GM12878 (cell line): ENCODE measurements around the gene STK39.

Source experiments
- BMI1 ChIP-seq: fragments of 450-650 bp; IDR thresholded peaks from 2 replicates; pipeline ENCODE4 v1.6.1; 2016; ENCODE audit warnings: mild to moderate bottlenecking, moderate library complexity, borderline replicate concordance
- CHD1 ChIP-seq: IDR thresholded peaks from 2 replicates; pipeline ENCODE4 v1.6.1; 2012; ENCODE audit warnings: low read depth, low read length, improper control_type of control experiment
- CTCF ChIP-seq, 3 experiments: IDR thresholded peaks in 2 of 3; conservative IDR thresholded peaks in 1 of 3; 2 replicates each; pipeline ENCODE4 v1.5.1; 2011; ENCODE audit warnings: low read depth in 3 of 3, low read length in 3 of 3, mild to moderate bottlenecking in 3 of 3, control low read depth in 2 of 3, moderate library complexity in 2 of 3, inconsistent platforms in 1 of 3, mixed read lengths in 1 of 3; ENCODE audit not compliant: control insufficient read depth in 2 of 3, insufficient read depth in 1 of 3; ENCODE audit errors: extremely low read depth in 1 of 3
- POLR2A ChIP-seq: IDR thresholded peaks from 2 replicates; pipeline ENCODE4 v1.6.1; 2011; ENCODE audit warnings: low read depth, mild to moderate bottlenecking, low read length
- SIN3A ChIP-seq: IDR thresholded peaks from 2 replicates; pipeline ENCODE4 v1.6.1; 2012; ENCODE audit warnings: low read depth, low read length, improper control_type of control experiment
- TAF1 ChIP-seq: IDR thresholded peaks from 2 replicates; pipeline ENCODE4 v1.6.1; 2011; ENCODE audit warnings: mild to moderate bottlenecking, low read depth, low read length, borderline replicate concordance
- ZNF687 ChIP-seq: fragments of 450-650 bp; IDR thresholded peaks from 2 replicates; pipeline ENCODE4 v1.6.1; 2017; ENCODE audit warnings: mild to moderate bottlenecking, moderate library complexity

DNA sequence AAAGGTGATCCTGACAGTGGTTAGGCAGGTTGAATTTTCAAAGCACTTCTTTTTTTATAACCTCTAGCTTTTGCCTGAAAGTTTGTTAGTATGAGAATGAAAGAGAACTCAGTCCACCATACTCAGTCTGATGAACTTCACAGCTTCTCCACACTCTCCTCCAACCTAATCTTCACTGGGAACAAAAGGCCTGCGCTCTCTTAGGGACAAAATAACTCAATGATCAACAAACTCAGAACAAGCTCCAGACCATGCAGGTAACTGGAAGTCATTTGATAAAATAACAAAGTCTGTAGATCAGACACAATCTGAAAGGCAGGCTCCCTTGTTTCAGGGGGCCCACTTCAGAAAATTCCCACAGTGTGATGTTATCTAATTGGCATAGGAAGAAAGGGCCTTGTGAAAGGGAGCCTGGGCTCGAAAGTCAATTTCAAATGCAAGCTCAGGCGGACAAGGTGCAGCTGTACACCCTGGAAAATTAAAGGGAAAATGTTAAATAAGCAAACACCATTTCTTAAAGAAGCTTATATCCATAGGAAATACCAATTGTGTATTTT lies 142.2 kb downstream of the STK39 start:
- no peak for TF ChIP-seq SIN3A
- no peak for TF ChIP-seq BMI1
- no peak for TF ChIP-seq TAF1
- no peak for TF ChIP-seq POLR2A
- no peak for TF ChIP-seq CHD1
- TF ChIP-seq CTCF (IDR thresholded peaks at IDR 0.05 in 2 of 3, conservative IDR thresholded peaks at IDR 0.05 in 1 of 3; ENCODE audit: control insufficient read depth in 2 of 3, extremely low read depth in 1 of 3, insufficient read depth in 1 of 3, low read depth in 3 of 3, low read length in 3 of 3) = no peak
- TF ChIP-seq ZNF687 = no peak
